GM12874 (cell line): ENCODE data around the gene UNK.
A peak's percentile ranks its signal among the peaks of the same experiment; 100 is the strongest.

ENCODE experiments used
- TF ChIP-seq, protein P1 (sequence below): IDR thresholded peaks from 2 replicates; pipeline ENCODE4 v1.5.1; 2011; ENCODE audit warnings: low read depth, mild to moderate bottlenecking, control low read depth, low read length, moderate library complexity; ENCODE audit not compliant: insufficient read depth

UNK gene

DNA sequence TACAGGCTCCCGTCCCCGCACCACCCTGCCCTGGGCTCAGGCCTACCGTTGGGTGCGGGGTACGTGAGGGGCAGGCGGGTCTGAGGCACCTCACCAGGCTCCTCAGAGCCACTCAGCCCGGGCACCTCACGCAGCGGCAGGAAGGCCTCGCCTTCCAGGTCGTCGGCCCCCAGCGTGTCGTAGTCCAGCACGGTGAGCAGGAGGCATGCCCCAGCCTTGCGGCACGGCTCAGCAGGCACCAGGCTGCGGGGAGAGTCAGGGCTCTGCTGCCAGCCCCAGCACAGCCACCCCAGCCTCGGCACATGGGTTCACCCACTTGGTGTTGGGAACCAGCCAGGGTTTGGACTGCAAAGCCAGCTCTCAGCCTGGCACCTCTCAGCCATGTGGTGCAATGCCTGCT is 44.1 kb downstream of the UNK start:
- TF ChIP-seq, protein P1, sequence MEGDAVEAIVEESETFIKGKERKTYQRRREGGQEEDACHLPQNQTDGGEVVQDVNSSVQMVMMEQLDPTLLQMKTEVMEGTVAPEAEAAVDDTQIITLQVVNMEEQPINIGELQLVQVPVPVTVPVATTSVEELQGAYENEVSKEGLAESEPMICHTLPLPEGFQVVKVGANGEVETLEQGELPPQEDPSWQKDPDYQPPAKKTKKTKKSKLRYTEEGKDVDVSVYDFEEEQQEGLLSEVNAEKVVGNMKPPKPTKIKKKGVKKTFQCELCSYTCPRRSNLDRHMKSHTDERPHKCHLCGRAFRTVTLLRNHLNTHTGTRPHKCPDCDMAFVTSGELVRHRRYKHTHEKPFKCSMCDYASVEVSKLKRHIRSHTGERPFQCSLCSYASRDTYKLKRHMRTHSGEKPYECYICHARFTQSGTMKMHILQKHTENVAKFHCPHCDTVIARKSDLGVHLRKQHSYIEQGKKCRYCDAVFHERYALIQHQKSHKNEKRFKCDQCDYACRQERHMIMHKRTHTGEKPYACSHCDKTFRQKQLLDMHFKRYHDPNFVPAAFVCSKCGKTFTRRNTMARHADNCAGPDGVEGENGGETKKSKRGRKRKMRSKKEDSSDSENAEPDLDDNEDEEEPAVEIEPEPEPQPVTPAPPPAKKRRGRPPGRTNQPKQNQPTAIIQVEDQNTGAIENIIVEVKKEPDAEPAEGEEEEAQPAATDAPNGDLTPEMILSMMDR, result no peak

DNA sequence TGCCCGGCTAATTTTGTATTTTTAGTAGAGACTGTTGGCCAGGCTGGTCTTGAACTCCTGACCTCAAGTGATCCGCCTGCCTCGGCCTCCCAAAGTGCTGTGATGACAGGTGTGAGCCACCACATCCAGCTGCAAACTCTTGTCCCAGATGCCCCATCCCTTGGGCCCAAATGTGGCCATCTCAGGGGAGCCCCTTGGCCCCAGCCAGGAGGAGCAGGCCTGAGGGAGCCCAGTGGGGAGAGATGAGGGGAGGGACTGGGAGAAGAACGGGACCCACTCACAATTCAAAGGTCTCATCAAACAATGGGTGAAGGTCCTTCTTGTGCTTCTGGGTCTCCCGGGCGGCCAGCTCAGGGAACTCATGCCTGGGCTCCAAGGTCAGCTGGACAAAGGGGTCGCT is 45.1 kb downstream of the UNK start:
- TF ChIP-seq, protein P1, result no peak

DNA sequence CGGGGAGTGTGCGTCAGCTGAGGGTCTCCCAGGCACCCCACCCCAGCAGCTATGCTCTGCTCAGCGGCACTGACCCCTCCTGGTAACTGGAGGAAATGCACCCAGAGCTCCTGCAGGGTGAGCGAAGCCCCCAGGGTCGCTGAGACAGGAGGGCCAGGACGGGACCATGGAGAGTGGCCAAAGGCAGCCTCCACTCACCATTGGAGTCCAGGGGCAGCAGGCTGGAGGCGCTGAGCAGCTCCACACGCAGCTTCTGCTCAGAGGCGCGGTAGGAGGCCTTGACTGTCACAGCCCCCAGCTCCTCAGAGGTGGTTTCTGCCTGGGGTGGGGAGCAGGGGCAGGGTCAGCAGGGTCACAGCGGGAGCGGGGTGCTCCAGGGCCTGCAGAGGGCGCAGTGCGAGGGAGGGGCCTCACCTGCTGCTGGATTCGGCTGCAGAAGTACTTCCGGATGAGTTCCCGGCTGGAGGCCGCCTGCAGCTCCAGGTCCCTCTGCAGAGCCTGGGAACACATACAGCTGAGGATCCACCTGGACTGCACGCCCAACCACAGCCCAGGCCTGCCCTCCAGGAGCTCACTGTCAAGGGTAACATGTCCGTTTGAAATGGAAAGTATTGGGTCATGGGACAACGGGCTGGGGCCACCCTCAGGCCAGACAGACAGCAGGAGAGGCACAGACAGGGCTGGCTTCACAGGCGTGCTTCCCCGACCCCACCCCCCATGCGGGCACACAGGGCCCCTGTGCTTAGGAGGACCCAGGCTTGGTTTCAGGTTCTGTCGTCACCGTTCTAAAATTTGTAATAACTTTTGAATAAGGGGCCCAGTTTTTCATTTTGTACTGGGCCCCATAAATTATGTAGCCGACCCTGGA is 45.8 kb downstream of the UNK start:
- TF ChIP-seq, protein P1, result peak; percentile 79

DNA sequence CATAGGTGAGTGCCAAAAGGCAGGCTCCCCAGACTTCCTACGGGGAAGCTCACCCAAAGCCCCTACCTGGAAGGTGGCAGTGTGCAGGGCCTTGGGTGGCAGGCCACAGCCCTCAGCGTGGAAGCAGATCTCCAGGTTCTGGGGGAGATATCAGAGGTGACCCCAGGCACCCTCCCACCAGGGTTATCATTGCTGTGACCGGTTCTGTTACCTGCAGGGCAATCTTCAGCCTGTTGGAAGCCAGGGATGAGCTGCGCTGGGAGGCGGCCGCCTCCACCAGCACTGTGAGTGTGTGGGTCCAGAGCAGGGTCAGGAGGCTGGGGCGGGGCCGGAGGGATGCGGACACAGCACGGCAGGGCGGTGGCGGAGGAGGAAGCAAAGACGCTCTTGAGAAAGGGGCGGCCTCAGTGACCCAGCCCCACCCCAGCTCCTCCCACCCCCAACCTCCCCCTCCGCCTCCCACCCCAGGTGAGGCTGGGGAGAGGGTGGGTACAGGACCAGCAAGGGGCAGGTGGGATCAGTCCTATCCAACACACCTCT is 46.5 kb downstream of the UNK start:
- TF ChIP-seq, protein P1, result no peak

DNA sequence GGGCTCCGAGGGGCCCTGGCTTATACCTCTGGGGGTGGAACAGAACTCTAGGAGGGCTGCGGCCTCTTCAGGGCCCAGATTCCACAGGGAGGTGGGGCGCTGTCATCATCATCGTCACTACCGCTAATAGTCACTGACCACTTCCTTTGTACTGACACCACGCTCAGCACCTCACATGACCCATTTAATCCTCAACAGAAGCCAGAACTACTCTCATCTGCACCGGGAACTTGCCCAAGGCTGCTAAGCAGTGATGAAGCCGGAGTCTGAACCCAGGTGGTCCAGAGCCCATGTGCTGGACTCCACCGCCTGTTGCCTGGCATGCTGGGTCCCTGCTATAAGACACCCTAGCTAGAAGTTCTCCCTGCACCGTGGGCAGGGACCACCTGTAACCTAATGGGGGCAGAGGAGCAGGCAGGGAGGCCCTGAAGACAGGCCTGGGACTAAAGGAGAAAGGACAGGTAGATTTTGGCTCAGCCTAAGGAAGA is 47.6 kb downstream of the UNK start:
- TF ChIP-seq, protein P1, result no peak

DNA sequence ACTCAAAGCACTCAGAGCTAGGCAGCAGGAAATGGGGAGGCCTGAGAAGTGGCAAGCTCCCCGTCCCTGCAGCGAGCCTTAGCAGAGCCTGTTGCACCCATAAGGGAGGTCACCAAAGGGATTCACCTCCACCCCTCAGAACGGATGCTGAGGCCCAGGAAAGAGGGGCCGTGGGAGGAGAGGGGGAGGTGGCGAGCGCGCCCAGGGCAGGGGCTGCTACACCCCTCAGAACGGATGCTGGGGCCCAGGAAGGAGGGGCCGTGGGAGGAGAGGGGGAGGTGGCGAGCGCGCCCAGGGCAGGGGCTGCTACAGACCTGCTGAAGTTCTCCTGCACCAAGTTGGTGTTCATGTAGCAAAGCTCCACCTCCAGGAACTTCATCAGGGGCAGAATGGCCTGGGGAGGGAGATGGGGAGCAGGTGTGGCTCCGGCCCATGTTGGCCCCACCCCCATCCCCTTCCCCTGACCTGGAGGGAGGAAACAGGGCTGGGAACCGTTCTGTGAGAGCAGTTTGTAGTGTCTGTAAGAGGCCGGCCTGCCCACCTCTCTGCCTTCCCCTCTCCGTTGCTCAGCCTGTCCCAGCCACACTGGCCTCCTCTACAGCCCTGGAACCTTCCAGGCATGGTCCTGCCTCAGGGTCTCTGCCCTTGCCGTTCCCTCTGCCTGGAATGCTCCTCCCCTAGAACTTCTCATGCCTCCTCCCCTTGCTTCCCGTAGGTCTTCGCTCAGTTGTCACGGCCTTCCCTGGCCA is 48.2 kb downstream of the UNK start:
- TF ChIP-seq, protein P1, result no peak

DNA sequence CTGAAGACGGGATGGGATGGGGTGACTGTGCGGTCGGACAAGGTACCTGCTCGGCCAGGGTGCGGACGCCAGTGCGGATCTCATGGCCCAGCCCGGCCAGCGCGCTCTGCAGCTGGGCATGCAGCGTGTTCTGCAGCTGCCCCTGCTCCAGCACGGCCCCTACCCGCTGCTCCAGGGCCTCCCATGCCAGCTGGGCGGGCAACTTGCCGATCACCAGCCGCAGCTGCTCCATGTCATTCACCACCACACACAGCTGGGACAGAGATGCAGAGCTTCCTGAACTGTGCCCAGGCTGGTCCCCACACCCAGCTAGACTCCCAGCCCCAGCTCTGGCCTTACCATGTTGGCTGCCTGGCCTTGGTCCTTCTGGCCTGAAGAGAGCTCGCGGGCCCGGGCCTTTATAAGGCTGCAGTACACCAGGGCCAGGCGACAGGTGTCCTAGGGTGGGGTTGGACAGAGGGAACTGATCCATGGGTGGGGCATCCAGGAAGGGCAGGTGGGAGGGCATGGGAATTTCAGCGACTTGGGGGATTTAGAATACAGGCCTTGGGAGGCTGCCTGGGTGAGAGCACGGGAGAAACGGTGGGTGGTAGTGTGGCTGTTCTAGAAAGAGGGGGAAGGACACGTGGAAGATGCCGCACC is 49.8 kb downstream of the UNK start:
- TF ChIP-seq, protein P1, result no peak
